ENCODE data around the gene GALC. TPM values are rescaled to one million over a fixed set of nuclear protein-coding genes. Genes with fewer than 3 reads are reported as not detected.

The GALC gene
- total RNA-seq, 4 donors from 2014 or later = 41.2 to 82.9 (median 52.0) TPM

GRCh38 chr14:87975636-87976035 is 17.3 kb downstream of the GALC start:
- peaks cover 3 to 71% (median 3%) of the 10 kb centered on the region in 3 donors for H3K36me3 ChIP-seq

GRCh38 chr14:87971010-87971409 is 22.0 kb downstream of the GALC start:
- no peaks in the 10 kb centered on the region for H3K27me3 ChIP-seq
- DNase-seq (ENCODE audit: low spot score in 2 of 2) = no peak
- no peak overlapping the region for H3K4me3 ChIP-seq
- no peaks in the 10 kb centered on the region for H3K4me1 ChIP-seq
- H3K27ac ChIP-seq = no peak overlapping the region
- 74 to 92% methylated on average over 2 of the region's 2 CpGs for WGBS, 2 donors
- no peaks in the 10 kb centered on the region for H3K9me3 ChIP-seq
- no peak for TF ChIP-seq CTCF (IDR thresholded peaks at IDR 0.05)
- no peak for TF ChIP-seq EP300 (IDR thresholded peaks at IDR 0.05)
- no peak for TF ChIP-seq POLR2A (IDR thresholded peaks at IDR 0.05)
- H3K36me3 ChIP-seq = peaks cover under 1 to 50% (median 3%) of the 10 kb centered on the region in 3 donors

More at GRCh38 chr14:87975636-87976035, 17.3 kb downstream of the GALC start:
- TF ChIP-seq CTCF (IDR thresholded peaks at IDR 0.05) = no peak
- no peak for TF ChIP-seq POLR2A (IDR thresholded peaks at IDR 0.05)
- Histone ChIP-seq H3K9me3 (no peaks in the 10 kb centered on the region), H3K4me3 (no peak overlapping the region), H3K27ac (no peak overlapping the region), H3K27me3 (no peaks in the 10 kb centered on the region), H3K4me1 (no peaks in the 10 kb centered on the region)
- no peak for DNase-seq (ENCODE audit: low spot score in 2 of 2)

- H3K4me3 ChIP-seq = no peak overlapping the region
- H3K27ac ChIP-seq = no peak overlapping the region
- H3K4me1 ChIP-seq = no peaks in the 10 kb centered on the region
- no peaks in the 10 kb centered on the region for H3K9me3 ChIP-seq
- no peak for TF ChIP-seq CTCF (IDR thresholded peaks at IDR 0.05)
- TF ChIP-seq POLR2A (IDR thresholded peaks at IDR 0.05) = no peak
- TF ChIP-seq EP300 (IDR thresholded peaks at IDR 0.05) = no peak
- DNase-seq (ENCODE audit: low spot score in 2 of 2) = no peak
- H3K27me3 ChIP-seq = no peaks in the 10 kb centered on the region
- H3K36me3 ChIP-seq = peaks cover 0 to 63% (median 3%) of the 10 kb centered on the region in 3 donors
These were observed 25.5 kb downstream of the GALC start for GRCh38 chr14:87967496-87967895.

GRCh38 chr14:87966816-87967215 is 26.2 kb downstream of the GALC start:
- H3K27me3 ChIP-seq = no peaks in the 10 kb centered on the region
- H3K27ac ChIP-seq = no peak overlapping the region
- no peak for DNase-seq (ENCODE audit: low spot score in 2 of 2)
- no peaks in the 10 kb centered on the region for H3K9me3 ChIP-seq
- H3K36me3 ChIP-seq = peaks cover 0 to 64% (median 3%) of the 10 kb centered on the region in 3 donors
- H3K4me3 ChIP-seq = no peak overlapping the region
- no peaks in the 10 kb centered on the region for H3K4me1 ChIP-seq
- whole genome bisulfite sequencing, 2 donors = 87 to 91% methylated on average over 3 of the region's 3 CpGs
- TF ChIP-seq POLR2A (IDR thresholded peaks at IDR 0.05) (no peak), CTCF (IDR thresholded peaks at IDR 0.05) (no peak), EP300 (IDR thresholded peaks at IDR 0.05) (no peak)

GRCh38 chr14:87961246-87961645 is 31.7 kb downstream of the GALC start:
- H3K27ac ChIP-seq = no peak overlapping the region
- no peaks in the 10 kb centered on the region for H3K27me3 ChIP-seq
- no peaks in the 10 kb centered on the region for H3K4me1 ChIP-seq
- H3K9me3 ChIP-seq = peaks cover 0 to 11% (median 0%) of the 10 kb centered on the region in 4 donors
- no peak overlapping the region for H3K4me3 ChIP-seq
- 80 to 88% methylated on average over 2 of the region's 2 CpGs for WGBS, 2 donors
- no peak for TF ChIP-seq POLR2A (IDR thresholded peaks at IDR 0.05)
- no peak for TF ChIP-seq CTCF (IDR thresholded peaks at IDR 0.05)
- no peak for TF ChIP-seq EP300 (IDR thresholded peaks at IDR 0.05)
- no peak for DNase-seq (ENCODE audit: low spot score in 2 of 2)
- H3K36me3 ChIP-seq = peaks cover 0 to 87% (median 0%) of the 10 kb centered on the region in 3 donors
